Stomach (tissue), 9 donors: ENCODE data around the gene CCL3. TPM values are rescaled to one million over a fixed set of nuclear protein-coding genes. Genes with fewer than 3 reads are reported as not detected.
A peak's percentile ranks its signal among the peaks of the same experiment; 100 is the strongest.

Experiments
- DNase-seq, 2 donors: peaks; one replicate each; pipeline versions ENCODE4 v3.0.0 to v3.0.0-alpha.2; 2013 to 2019
- H3K27ac ChIP-seq, 5 donors: fragments of 200-600 bp in 4 of 5; sonication (generic) in 4 of 5; one replicate each; pipeline ENCODE4 v1.5.1; 2013 to 2019; ENCODE audit warnings: mild to moderate bottlenecking in 1 of 5, moderate library complexity in 1 of 5
- H3K27me3 ChIP-seq, 3 donors: fragments of 200-600 bp; sonication (generic); one replicate each; pipeline ENCODE4 v1.5.1; 2017 to 2019; ENCODE audit warnings: mixed run types in 1 of 3
- H3K36me3 ChIP-seq, 4 donors: fragments of 200-600 bp; sonication (generic); 1 replicate in 3 of 4; 2 replicates in 1 of 4; pipeline ENCODE4 v1.5.1; 2016 to 2019
- H3K4me1 ChIP-seq, 4 donors: fragments of 200-600 bp; sonication (generic); one replicate each; pipeline ENCODE4 v1.5.1; 2016 to 2019
- H3K4me3 ChIP-seq, 4 donors: fragments of 200-600 bp; sonication (generic) in 3 of 4; one replicate each; pipeline ENCODE4 v1.5.1; 2016 to 2019; ENCODE audit warnings: mild to moderate bottlenecking in 1 of 4
- H3K9me3 ChIP-seq, 4 donors: fragments of 200-600 bp; sonication (generic); one replicate each; pipeline ENCODE4 v1.5.1; 2016 to 2019
- EP300 ChIP-seq: sonication (generic); formaldehyde crosslinking; IDR thresholded peaks from one replicate; pipeline ENCODE4 v1.6.1; 2017; ENCODE audit warnings: antibody characterized with exemption
- POLR2A ChIP-seq, 4 donors: fragments of 450-650 bp; IDR thresholded peaks; one replicate each; pipeline ENCODE4 v1.6.1; 2016; ENCODE audit warnings: antibody characterized with exemption in 4 of 4, control low read depth in 2 of 4, mild to moderate bottlenecking in 1 of 4, moderate library complexity in 1 of 4
- POLR2AphosphoS5 ChIP-seq, 3 donors: sonication (generic); formaldehyde crosslinking; IDR thresholded peaks; one replicate each; pipeline ENCODE4 v1.6.1; 2016; ENCODE audit warnings: antibody characterized with exemption in 3 of 3
- WGBS, 5 donors: extraction: QIAGEN DNeasy Blood & Tissue Kit in 3 of 5; methylation state at CpG; one replicate each; pipeline versions ENCODE4 v1.1.5 to v1.1.7; 2013 to 2018; 5-methylcytosine and 5-hydroxymethylcytosine counted together
- intact Hi-C: fragments of 100-400 bp; cut with DNase I; formaldehyde crosslinking; loops from one replicate; pipeline ENCODE4 v1.15.1; 2023; ENCODE audit warnings: low total_unique reads
- polyA plus RNA-seq, 3 donors: library from polyadenylated mRNA; stranded (reverse); fragments of 200-250 nt; gene quantifications; one replicate each; pipeline ENCODE4 v1.2.3, GENCODE V29; 2013
- total RNA-seq, 5 donors: library from RNA; depleted of rRNA; stranded (reverse); fragments of >200 nt; gene quantifications; one replicate each; pipeline versions ENCODE4 v1.1.0 to v1.2.3, GENCODE V29; 2014 to 2016
- TF ChIP-seq, protein P1 (sequence below), 7 experiments: fragments of 450-650 bp in 4 of 7; fragments of 200-600 bp in 3 of 7; sonication (generic) in 3 of 7; IDR thresholded peaks; one replicate each; pipeline ENCODE4 v1.5.1; 2016 to 2019; ENCODE audit warnings: antibody characterized with exemption in 7 of 7, control low read depth in 2 of 7, mild to moderate bottlenecking in 1 of 7
- donor health status: healthy with polysubstance abuse.
- donor health status: Bipolar disorder and iron deficiency.
- donor health status: healthy.

The CCL3 gene
- total and polyA plus RNA-seq, 8 donors = 2.0 to 19.1 (median 2.9) TPM; not detected in 3

DNA sequence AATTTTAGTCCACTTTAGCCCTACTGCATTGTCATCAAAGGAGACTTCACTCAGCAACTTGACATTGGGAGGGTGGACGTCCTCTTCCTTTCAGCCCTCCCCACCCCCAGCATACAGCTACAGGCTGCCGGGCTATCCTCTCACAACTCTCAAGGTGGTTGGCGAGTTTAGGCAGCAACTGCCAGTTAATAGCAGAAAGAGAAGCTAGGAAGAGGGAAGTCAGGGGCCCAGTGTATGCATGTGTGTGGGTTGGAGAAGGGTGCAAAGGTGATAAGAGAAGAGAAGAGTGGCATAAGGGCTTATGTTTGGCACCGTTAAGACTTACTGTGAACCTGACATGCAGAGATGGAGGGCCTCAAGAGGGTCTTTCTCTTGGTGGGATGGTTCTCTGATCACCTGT, 45.5 kb upstream of the CCL3 start:
- Histone ChIP-seq H3K36me3 (no peaks in the 10 kb centered on the region), H3K9me3 (no peaks in the 10 kb centered on the region), H3K4me3 (no peak overlapping the region), H3K27me3 (peaks cover 0 to 15% (median 0%) of the 10 kb centered on the region in 3 donors), H3K4me1 (no peaks in the 10 kb centered on the region), H3K27ac (no peak overlapping the region)
- no peak for DNase-seq
- WGBS, 5 donors = 73 to 89% (median 82%) methylated on average over 4 of the region's 4 CpGs
- intact Hi-C loops = no loop called here
- no peak for TF ChIP-seq EP300
- TF ChIP-seq POLR2AphosphoS5 (IDR thresholded peaks at IDR 0.05) = no peak
- TF ChIP-seq, protein P1, sequence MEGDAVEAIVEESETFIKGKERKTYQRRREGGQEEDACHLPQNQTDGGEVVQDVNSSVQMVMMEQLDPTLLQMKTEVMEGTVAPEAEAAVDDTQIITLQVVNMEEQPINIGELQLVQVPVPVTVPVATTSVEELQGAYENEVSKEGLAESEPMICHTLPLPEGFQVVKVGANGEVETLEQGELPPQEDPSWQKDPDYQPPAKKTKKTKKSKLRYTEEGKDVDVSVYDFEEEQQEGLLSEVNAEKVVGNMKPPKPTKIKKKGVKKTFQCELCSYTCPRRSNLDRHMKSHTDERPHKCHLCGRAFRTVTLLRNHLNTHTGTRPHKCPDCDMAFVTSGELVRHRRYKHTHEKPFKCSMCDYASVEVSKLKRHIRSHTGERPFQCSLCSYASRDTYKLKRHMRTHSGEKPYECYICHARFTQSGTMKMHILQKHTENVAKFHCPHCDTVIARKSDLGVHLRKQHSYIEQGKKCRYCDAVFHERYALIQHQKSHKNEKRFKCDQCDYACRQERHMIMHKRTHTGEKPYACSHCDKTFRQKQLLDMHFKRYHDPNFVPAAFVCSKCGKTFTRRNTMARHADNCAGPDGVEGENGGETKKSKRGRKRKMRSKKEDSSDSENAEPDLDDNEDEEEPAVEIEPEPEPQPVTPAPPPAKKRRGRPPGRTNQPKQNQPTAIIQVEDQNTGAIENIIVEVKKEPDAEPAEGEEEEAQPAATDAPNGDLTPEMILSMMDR (IDR thresholded peaks at IDR 0.05) = no peak
- TF ChIP-seq POLR2A (IDR thresholded peaks at IDR 0.05) = no peak

DNA sequence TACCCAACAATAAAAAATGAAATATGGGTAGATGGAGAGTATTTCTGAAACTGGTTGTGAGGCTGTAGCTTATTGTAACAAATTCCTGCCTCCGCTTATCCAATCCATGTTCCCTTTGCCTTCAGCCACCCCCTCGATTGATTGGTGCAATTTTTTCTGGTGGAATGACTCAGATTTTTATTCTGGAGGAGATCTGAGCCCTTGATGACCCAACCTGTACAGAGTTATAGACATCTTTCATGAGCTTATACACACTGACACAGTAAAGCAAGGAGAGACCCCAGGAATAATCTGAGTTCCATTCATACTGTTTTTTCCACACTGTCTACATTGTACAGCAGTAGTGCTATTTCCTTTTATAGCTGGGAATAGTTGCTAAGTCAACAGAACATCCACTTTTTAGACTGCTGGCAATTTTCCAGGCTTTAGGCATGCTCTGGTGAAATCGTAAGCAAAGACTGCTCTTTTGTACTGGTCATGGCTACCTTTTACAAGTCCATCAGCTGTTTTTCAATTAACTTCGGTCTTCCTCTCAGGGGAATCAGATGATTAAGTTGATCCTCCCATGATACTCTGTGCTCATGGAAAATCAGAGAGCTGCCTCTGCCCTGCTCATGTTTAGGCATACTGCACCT, 43.8 kb upstream of the CCL3 start:
- no peak overlapping the region for H3K27ac ChIP-seq
- intact Hi-C loops = no loop called here
- DNase-seq = peak in 1 of 2 donors; percentile 80
- no peaks in the 10 kb centered on the region for H3K36me3 ChIP-seq
- peaks cover 0 to 12% (median 0%) of the 10 kb centered on the region in 3 donors for H3K27me3 ChIP-seq
- no peaks in the 10 kb centered on the region for H3K4me1 ChIP-seq
- no peak for TF ChIP-seq POLR2AphosphoS5 (IDR thresholded peaks at IDR 0.05)
- TF ChIP-seq, protein P1 (IDR thresholded peaks at IDR 0.05) = no peak
- TF ChIP-seq POLR2A (IDR thresholded peaks at IDR 0.05) = no peak
- no peak for TF ChIP-seq EP300
- 50 to 55% (median 50%) methylated on average over 4 of the region's 4 CpGs for WGBS, 5 donors
- H3K4me3 ChIP-seq = no peak overlapping the region
- H3K9me3 ChIP-seq = no peaks in the 10 kb centered on the region

DNA sequence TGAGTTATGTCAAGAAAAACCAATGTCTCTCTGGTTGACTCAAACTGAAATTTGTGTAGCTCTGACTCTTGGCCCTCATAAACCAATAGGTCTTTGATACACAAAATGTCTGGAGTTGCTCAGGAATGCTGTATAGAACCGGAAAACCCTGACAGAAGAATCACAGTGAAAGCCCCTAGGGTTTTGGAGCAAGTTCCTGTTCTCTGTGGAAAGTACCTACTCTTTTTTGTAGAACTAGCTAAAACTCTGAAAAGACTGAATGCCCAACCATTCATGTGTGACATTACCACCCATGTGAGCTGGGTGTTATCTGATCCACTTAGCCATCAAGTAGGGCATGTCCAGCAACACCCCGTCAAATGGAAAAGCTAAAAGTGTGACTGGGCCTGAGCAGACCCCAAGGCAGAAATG, 42.5 kb upstream of the CCL3 start:
- 64 to 83% (median 73%) methylated on average over 2 of the region's 2 CpGs for WGBS, 5 donors
- DNase-seq = no peak
- Histone ChIP-seq H3K4me1 (no peaks in the 10 kb centered on the region), H3K9me3 (no peaks in the 10 kb centered on the region), H3K4me3 (no peak overlapping the region), H3K27me3 (peaks cover 0 to 12% (median 0%) of the 10 kb centered on the region in 3 donors), H3K27ac (no peak overlapping the region), H3K36me3 (no peaks in the 10 kb centered on the region)
- intact Hi-C loops = no loop called here
- TF ChIP-seq POLR2A (IDR thresholded peaks at IDR 0.05) (no peak), POLR2AphosphoS5 (IDR thresholded peaks at IDR 0.05) (no peak), EP300 (no peak)
- TF ChIP-seq, protein P1 (IDR thresholded peaks at IDR 0.05) = no peak

DNA sequence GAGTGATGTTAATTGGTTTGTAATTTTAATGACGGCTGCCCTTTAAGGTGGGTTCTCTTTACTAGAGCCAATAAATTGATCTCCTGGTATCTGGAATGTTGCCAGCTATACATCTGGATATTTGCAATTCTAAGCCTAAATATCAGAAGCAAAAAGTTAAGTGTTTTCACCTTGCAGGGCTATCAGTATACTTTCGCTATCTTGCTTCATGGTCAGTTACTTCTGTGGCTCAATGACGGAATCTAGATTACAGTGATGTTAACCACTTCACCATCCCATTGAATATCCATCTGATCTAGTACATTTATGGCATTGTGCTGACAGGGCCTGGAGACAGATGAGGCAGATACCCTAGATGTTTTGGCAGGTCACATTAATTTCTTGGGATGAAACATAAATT, 42.0 kb upstream of the CCL3 start:
- no peak overlapping the region for H3K4me3 ChIP-seq
- H3K27ac ChIP-seq = no peak overlapping the region
- TF ChIP-seq POLR2AphosphoS5 (IDR thresholded peaks at IDR 0.05) (no peak), POLR2A (IDR thresholded peaks at IDR 0.05) (no peak), EP300 (no peak)
- TF ChIP-seq, protein P1 (IDR thresholded peaks at IDR 0.05) = no peak
- H3K36me3 ChIP-seq = no peaks in the 10 kb centered on the region
- DNase-seq = no peak
- H3K4me1 ChIP-seq = no peaks in the 10 kb centered on the region
- intact Hi-C loops = no loop called here
- WGBS, 5 donors = 87 to 93% (median 90%) methylated on average over 3 of the region's 3 CpGs
- H3K27me3 ChIP-seq = peaks cover 0 to 8% (median 0%) of the 10 kb centered on the region in 3 donors
- peaks cover 0 to 4% (median 0%) of the 10 kb centered on the region in 4 donors for H3K9me3 ChIP-seq
